ENCODE measurements around the gene UBASH3A. TPM values are rescaled to one million over a fixed set of nuclear protein-coding genes. Genes with fewer than 3 reads are reported as not detected.

Gene UBASH3A
- total RNA-seq, 1 donor from 2014 or later = not detected

DNA sequence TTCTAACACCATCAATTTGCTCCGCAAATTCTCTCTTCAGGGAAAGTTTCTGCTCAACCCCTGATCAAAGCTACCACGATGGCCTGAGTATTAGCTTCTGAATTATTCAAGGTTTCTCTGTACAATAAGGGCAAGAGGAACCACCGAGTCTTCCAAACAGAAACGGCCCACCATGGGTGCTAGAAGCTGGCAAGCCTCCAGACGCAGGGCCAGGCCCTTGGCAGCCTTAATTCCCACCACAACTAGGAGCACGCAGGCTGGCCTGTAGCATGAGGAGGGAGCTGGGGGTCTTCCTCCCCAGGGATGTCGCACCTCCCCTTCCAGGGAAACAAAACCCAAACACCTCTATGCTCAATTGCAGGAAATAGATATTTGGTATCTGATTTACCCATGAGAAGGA, 81.3 kb downstream of the UBASH3A start:
- DNase-seq (ENCODE audit: low read depth) = no peak

DNA sequence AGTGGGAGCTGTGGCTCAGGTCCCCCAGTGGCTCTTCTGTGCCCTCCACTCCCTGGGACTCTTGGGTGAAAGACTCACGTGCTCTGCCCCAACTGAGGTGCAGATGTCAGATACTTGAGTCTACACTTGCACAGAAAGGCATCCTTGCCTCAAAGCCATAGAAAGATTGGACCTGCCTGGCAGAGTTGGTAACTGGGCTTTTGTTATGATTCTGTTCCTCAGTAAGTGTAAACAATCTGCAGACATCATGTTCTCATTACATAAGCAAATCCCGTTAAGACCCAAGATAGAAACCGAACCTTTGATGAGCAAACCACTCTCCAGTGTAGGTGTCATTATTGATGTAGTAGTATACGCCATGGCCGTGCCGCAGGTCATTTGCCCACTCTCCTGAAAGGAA, 82.4 kb downstream of the UBASH3A start:
- no peak for DNase-seq (ENCODE audit: low read depth)

DNA sequence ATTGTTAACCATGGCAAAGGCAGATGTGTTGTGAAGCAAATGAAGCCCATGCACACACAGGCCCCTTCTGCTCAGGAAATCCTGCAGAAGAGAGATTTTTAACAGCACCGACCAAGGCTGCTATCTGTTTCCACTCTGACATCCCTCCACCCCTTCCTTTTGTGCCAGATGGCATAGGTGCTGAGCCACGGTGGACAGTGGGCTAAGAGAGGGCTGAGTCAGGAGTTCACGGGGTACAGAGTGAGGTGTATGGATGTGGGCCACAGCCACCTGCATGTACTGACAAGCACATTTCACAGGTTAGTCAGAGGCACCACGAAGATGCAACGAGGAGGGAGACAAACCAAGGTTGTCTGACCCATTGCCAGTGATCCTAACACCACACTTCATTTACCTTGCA, 82.8 kb downstream of the UBASH3A start:
- DNase-seq (ENCODE audit: low read depth) = no peak

DNA sequence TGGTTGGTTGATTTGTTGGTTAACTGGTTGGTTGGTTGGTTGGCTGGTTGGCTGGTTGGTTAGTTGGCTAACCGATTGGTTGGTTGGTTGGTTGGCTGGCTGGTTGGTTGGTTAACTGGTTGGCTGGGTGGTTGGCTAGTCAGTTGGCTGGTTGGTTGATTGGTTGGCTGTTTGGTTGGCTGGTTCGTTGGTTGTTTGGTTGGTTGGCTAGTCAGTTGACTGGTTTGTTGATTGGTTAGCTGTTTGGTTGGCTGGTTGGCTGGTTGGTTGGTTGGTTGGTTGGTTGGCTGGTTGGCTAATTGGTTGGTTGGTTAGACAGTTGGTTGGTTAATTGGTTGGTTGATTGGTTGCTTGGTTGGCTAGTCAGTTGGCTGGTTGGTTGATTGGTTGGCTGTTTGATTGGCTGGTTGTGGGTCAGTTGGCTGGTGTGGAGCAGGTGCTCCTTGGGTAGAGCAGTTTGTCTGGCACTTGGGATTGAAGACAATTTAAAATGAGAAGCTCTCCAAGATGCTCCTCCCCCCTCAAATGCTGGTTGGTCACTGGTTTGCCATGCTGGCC, 85.4 kb downstream of the UBASH3A start:
- DNase-seq (ENCODE audit: low read depth) = no peak

DNA sequence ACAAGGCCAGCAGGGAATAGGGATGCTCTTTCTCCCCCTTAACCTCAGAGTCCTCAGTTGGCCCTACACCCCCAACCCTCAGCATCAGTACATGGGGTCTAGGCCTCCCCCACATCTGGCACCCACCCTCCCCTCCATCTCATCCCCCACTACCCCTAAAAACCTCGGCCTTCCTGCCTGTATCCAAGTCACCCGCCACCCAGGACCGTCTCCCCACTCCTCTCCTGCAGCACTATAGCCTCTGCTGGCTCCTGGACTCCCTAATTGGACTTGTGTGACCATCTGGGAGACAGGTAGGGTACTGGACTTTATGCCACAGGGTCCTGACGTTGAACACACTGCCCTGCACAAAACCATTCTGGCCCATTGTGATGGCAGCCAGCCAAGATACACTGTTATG, 86.3 kb downstream of the UBASH3A start:
- DNase-seq (ENCODE audit: low read depth) = no peak

DNA sequence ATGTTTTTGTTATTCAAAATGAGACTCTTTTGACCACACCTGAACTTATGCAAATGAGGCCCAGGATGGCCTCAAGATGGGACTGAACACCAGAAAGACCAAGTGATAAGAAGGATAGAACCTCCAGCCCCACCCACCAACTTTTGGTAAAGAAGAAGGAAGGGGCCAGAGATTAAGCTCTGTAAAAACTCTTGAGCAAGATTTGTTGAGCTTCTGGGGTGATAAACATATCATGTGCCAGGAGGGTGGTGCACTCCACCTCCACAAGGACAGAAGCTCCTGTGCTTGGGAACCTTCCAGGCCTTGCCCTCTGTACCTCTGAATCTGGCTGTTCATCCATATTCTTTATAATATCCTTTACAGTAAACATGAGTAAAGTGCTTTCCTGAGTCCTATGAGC, 87.0 kb downstream of the UBASH3A start:
- DNase-seq (ENCODE audit: low read depth) = no peak

DNA sequence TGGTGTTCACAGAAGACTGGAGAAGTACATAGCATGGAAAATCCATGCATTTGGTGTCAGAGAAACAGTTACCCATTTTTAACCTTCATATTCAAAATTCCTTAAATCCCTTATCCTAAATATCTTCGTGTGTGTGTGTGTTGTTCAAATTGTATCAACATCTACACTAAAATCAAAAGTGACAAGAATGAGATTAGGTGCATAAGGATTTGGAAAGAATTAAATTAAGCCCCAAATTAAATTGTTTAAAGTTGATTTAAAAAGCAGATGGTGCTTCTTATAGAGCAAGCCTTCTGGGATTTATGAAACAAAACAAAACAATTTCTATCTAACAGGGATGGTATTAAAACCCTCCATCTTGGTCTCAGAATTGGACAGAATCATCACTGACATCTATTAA, 87.6 kb downstream of the UBASH3A start:
- DNase-seq (ENCODE audit: low read depth) = no peak

DNA sequence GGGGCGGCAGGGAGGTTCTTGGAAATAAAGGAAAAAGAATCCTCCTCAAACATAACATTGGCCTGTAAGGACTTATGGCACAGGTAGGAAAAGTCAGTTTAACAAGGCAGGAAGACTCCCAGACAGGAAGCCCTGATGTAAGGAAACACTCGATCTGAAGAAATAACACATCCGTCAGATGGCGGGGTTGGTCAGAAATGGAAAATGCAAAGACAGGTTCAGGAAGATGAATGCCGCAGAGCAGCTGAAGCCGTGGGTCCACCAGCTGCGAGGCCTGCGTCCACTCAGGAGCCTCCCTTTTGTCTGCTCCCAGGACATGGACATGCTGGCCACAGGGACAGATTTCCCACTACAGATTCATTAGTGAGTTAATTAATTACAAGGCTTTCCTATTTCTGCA, 88.5 kb downstream of the UBASH3A start:
- DNase-seq (ENCODE audit: low read depth) = no peak

DNA sequence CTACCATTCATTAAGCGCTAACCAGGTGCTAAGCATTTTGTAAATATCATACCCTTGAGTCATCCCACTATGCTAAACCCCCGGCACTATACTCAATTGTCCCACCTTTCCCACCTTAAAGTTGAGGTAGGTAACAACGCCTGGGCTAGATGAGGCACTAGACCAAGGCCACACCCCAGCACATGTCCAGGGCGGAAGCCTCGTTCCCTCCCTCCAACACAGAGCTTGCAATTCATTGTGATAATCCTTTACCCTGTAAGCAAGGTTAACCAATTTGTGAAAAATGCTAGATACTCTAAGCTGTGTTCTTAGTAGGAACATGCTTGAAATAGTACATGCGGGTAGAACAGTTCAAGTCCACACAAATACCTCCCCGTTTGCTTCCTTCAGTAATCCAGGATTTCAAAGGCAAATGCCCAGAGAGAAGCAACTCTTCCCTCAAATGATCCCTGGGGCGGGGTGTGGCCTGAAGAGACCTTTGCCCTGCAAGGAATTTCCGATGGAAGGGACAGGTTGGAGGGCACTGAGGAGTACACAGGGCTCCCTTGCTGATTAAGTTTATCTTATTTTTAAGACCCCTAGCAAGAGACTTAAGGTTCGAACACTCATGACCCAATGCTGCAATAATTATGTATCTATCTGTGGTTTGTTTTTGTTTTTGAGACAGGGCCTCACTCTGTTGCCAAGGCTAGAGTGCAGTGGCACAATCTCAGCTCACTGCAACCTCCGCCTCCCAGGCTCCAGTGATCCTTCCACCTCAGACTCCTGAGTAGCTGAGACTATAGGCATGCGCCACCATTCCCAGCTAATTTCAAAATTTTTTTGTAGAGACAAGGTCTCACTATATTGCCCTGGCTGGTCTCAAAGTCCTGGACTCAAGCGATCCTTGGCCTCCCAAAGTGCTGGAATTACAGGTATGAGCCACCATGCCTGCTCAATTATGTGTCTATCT, 89.7 kb downstream of the UBASH3A start:
- DNase-seq (ENCODE audit: low read depth) = no peak

DNA sequence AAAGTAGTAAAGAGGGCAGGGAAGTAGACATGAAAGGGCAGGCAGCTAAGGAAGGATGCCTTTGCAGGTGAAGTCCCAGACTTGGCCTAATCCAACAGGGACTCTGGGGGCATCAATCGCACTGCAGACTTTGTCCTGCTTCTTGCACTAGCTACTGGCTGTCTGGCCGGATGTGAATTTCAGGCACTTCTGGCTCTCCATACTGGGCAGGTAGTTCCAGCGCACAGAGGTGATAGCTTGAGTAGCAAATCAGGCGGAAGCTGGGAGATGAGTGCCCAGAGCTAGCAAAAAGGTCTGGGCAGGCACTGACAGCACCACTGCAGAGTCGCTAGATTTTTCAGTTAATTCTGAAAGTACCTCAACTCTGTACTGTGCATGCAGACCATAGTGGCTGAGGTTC, 91.3 kb downstream of the UBASH3A start:
- no peak for DNase-seq (ENCODE audit: low read depth)

DNA sequence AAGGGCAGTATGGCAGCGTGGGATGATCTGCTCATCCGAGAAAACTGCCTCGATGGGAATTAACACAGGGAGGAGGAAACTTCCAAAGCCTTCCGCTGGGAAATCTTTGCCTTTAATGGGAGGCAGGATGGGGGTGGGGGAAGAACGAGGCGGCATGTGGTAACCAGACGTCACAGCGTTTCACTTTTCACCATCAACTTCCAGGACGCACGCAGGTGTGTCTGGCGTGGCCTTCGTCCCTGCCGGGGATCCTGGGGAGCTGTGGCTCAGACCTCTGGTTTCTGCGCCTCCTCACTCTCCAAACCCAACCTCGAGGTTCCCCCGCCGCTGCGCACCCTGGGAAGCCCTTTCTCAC, 92.0 kb downstream of the UBASH3A start:
- no peak for DNase-seq (ENCODE audit: low read depth)

DNA sequence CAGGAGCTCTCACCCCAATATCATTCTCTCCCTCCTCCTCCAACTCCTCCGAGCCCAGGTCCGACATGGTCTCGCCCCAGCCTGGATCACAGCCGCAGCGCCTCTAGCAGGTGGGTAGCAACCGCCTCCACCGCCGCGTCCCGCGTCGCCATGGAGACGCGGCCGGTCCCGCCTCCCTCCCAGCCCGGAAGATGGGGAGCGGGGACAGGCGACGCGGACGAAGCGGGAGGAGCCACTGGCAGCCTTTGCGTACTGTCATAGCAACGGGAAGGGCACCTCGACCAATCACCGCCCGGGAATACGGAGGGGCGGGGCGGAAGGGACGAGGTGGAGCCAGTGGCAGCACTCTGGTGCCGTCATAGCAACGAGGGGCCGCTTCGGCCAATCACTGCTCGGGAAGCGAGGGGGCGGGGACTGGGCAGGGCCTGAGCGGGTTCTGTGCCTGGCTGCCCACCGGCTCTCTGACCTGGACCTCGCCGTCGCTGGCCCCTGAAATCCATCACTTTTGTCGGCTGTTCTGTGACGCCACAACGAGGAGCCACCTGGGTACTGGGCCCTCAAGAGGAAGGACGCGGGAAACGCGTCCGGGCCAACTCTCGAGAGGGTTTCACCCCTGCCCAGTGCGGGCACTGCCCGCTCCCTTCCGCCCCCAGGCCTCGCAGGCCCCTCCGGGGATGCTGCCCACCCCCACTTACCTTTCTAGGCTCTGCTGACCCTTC, 92.6 kb downstream of the UBASH3A start, which contains the start of gene RSPH1:
TSS of gene RSPH1 (minus strand) at position 105 of the 719 bp plus-strand sequence. CDS start at position 67, 38 bp downstream.
- DNase-seq (ENCODE audit: low read depth) = peak; percentile 65

DNA sequence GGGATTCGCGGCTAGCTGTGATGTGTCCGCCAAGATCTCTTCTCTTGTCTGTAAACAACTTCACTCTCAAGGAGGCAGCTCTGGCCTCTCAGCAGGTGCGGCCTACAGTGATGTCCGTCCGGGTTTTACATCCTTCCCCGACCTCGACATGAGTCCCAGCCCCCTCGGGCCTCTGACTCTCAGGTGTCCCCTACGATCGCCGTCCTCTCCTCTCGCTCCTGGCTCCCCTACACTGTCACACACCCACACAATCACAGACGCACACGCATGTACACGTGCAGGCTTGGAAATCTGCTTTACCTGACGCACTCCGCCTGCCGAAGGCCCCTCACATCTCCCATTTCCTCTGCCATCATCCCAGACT, 93.1 kb downstream of the UBASH3A start:
- DNase-seq (ENCODE audit: low read depth) = no peak

Other genes with a start within 250 kb of the UBASH3A start
- gene ABCG1, start 184.8 kb upstream of the UBASH3A start, total RNA-seq = 0.57 and 1.2 TPM in 2 replicates
- 0.83 and 3.1 TPM in 2 replicates for gene TFF3, start 88.5 kb upstream of the UBASH3A start, total RNA-seq
- gene TFF2, start 52.9 kb upstream of the UBASH3A start, total RNA-seq = not detected in 2 replicates
- gene TFF1, start 37.4 kb upstream of the UBASH3A start, total RNA-seq = not detected in 2 replicates
- not detected in 2 replicates for gene TMPRSS3, start 7.8 kb upstream of the UBASH3A start, total RNA-seq
- gene RSPH1, start 92.3 kb downstream of the UBASH3A start, total RNA-seq = not detected in 2 replicates
- not detected in 2 replicates for gene SLC37A1, start 110.0 kb downstream of the UBASH3A start, total RNA-seq
- gene PDE9A, start 249.7 kb downstream of the UBASH3A start, total RNA-seq = not detected in 2 replicates

All from myocyte (in vitro differentiated cells).